HCT116 (cell line): ENCODE results near the gene DCDC2. TPM values are rescaled to one million over a fixed set of nuclear protein-coding genes. Genes with fewer than 3 reads are reported as not detected.

Experiments used
- ATAC-seq: fragments of 200-7000 bp; cut with Tn5 transposase; 2 replicates; pipeline ENCODE4 v1.9.1; 2020; ENCODE audit warnings: mild to moderate bottlenecking, moderate library complexity
- BruUV-seq: library from RNA; stranded (reverse); fragments of 400-500 nt; replicated peaks from 2 replicates; lab custom pipeline; 2021; lab: Mats Ljungman, UMichigan
- CTCF ChIA-PET: fragments of 300-600 bp; sonication (Branson Sonifier 250); formaldehyde crosslinking; loops from one replicate; lab custom pipeline; 2021; ENCODE audit warnings: antibody characterized with exemption; lab: Charles Lee
- POLR2A ChIA-PET: fragments of 300-600, 350-600 bp; sonication (Branson Sonifier 250); formaldehyde crosslinking; loops from one replicate; lab custom pipeline; 2021; ENCODE audit warnings: antibody characterized with exemption; lab: Charles Lee
- RAD21 ChIA-PET, 2 experiments: fragments of 300-600 bp; sonication (Branson Sonifier 250); formaldehyde crosslinking; loops; one replicate each; lab custom pipeline; 2023; ENCODE audit warnings: low total read pairs in 2 of 2; ENCODE audit not compliant: uncharacterized antibody in 2 of 2, unreplicated experiment in 2 of 2, low non-redundant PET in 1 of 2; lab: Charles Lee
- DNase-seq: peaks from one replicate; pipeline ENCODE4 v3.0.0-alpha.2; 2010; ENCODE audit warnings: low read depth, low spot score
- H2AFZ ChIP-seq: fragments of 200-600 bp; shearing (Covaris generic), sonication (generic); 2 replicates; pipeline ENCODE4 v1.6.1; 2017; ENCODE audit warnings: low read depth, mixed run types, mixed read lengths, antibody characterized with exemption, low read length; ENCODE audit not compliant: poor library complexity, severe bottlenecking
- H3K27ac ChIP-seq: 2 replicates; pipeline ENCODE4 v1.5.1; 2012; ENCODE audit warnings: low read depth, low read length
- H3K27me3 ChIP-seq: fragments of 200-600 bp; sonication (generic); 2 replicates; pipeline ENCODE4 v1.6.1; 2016; ENCODE audit warnings: mixed run types, low read length, mixed read lengths; ENCODE audit not compliant: insufficient read depth
- H3K36me3 ChIP-seq, 2 experiments: fragments of 200-500 bp in 1 of 2; fragments of 200-600 bp in 1 of 2; sonication (Bioruptor generic) in 1 of 2; sonication (generic) in 1 of 2; 2 replicates each; pipeline versions ENCODE4 v1.5.1 to v1.6.1; 2014 to 2016; ENCODE audit warnings: low read length in 2 of 2, inconsistent platforms in 1 of 2, mixed read lengths in 1 of 2, mixed run types in 1 of 2; ENCODE audit not compliant: insufficient read depth in 2 of 2, control insufficient read depth in 1 of 2
- H3K4me1 ChIP-seq, 2 experiments: fragments of 200-600 bp in 1 of 2; sonication (generic) in 1 of 2; 2 replicates each; pipeline versions ENCODE4 v1.5.1 to v1.6.1; 2012 to 2017; ENCODE audit warnings: low read length in 2 of 2, inconsistent platforms in 1 of 2, mild to moderate bottlenecking in 1 of 2, mixed read lengths in 1 of 2, mixed run types in 1 of 2, moderate library complexity in 1 of 2; ENCODE audit not compliant: insufficient read depth in 2 of 2, control insufficient read depth in 1 of 2
- H3K4me2 ChIP-seq: fragments of 200-600 bp; sonication (generic); 2 replicates; pipeline ENCODE4 v1.6.1; 2017; ENCODE audit warnings: mixed run types, low read length, mixed read lengths
- H3K4me3 ChIP-seq, 2 experiments: fragments of 200-600 bp in 1 of 2; sonication (generic) in 1 of 2; replicated peaks in 1 of 2; 2 replicates each; pipeline ENCODE4 v1.5.1; 2011 to 2016; ENCODE audit warnings: low read length in 2 of 2, control low read depth in 1 of 2, low read depth in 1 of 2, mild to moderate bottlenecking in 1 of 2, mixed read lengths in 1 of 2, mixed run types in 1 of 2
- H3K79me2 ChIP-seq: fragments of 200-600 bp; sonication (generic); 2 replicates; pipeline ENCODE4 v1.6.1; 2017; ENCODE audit warnings: mild to moderate bottlenecking, mixed run types, low read length, moderate library complexity, mixed read lengths; ENCODE audit not compliant: insufficient read depth
- H3K9ac ChIP-seq: fragments of 200-600 bp; sonication (generic); 2 replicates; pipeline ENCODE4 v1.6.1; 2016; ENCODE audit warnings: low read length, mixed read lengths
- H3K9me2 ChIP-seq: fragments of 200-600 bp; sonication (generic), shearing (Covaris generic); 2 replicates; pipeline ENCODE4 v1.6.1; 2017; ENCODE audit warnings: mixed run types, mild to moderate bottlenecking, moderate library complexity; ENCODE audit not compliant: insufficient read depth
- H3K9me3 ChIP-seq, 2 experiments: fragments of 200-500 bp in 1 of 2; fragments of 200-600 bp in 1 of 2; sonication (Bioruptor generic) in 1 of 2; sonication (generic) in 1 of 2; 2 replicates each; pipeline ENCODE4 v1.6.1; 2014 to 2017; ENCODE audit warnings: low read length in 2 of 2, mixed read lengths in 2 of 2, inconsistent platforms in 1 of 2, low read depth in 1 of 2, mild to moderate bottlenecking in 1 of 2, mixed run types in 1 of 2, moderate library complexity in 1 of 2; ENCODE audit not compliant: control insufficient read depth in 1 of 2, insufficient read depth in 1 of 2
- H4K20me1 ChIP-seq: fragments of 200-600 bp; sonication (generic), shearing (Covaris generic); 2 replicates; pipeline ENCODE4 v1.6.1; 2017; ENCODE audit warnings: mixed run types, mild to moderate bottlenecking, moderate library complexity; ENCODE audit not compliant: insufficient read depth
- CBX3 ChIP-seq: IDR thresholded peaks from 2 replicates; pipeline ENCODE4 v1.6.1; 2012; ENCODE audit warnings: low read depth
- CEBPB ChIP-seq: IDR thresholded peaks from 2 replicates; pipeline ENCODE4 v1.6.1; 2012; ENCODE audit warnings: low read depth
- EZH2 ChIP-seq: fragments of 200-600 bp; sonication (generic); IDR thresholded peaks from 2 replicates; pipeline ENCODE4 v1.6.1; 2017; ENCODE audit warnings: antibody characterized with exemption, mixed run types
- EZH2phosphoT487 ChIP-seq: fragments of 200-600 bp; IDR thresholded peaks from 2 replicates; pipeline ENCODE4 v1.6.1; 2018; ENCODE audit warnings: antibody characterized with exemption, borderline replicate concordance
- FOSL1 ChIP-seq: IDR thresholded peaks from 2 replicates; pipeline ENCODE4 v1.6.1; 2012; ENCODE audit warnings: low read depth
- JUND ChIP-seq: IDR thresholded peaks from 2 replicates; pipeline ENCODE4 v1.6.1; 2012
- SIN3A ChIP-seq: IDR thresholded peaks from 2 replicates; pipeline ENCODE4 v1.6.1; 2012; ENCODE audit warnings: low read depth
- SP1 ChIP-seq: IDR thresholded peaks from 2 replicates; pipeline ENCODE4 v1.6.1; 2012; ENCODE audit warnings: low read depth
- YY1 ChIP-seq: IDR thresholded peaks from 2 replicates; pipeline ENCODE4 v1.6.1; 2011; ENCODE audit warnings: low read length, low read depth, moderate library complexity, mild to moderate bottlenecking; ENCODE audit not compliant: insufficient replicate concordance; ENCODE audit errors: extremely low read depth
- ZNF274 ChIP-seq: fragments of 200-500 bp; sonication (Bioruptor generic); IDR thresholded peaks from 2 replicates; pipeline ENCODE4 v1.6.1; 2014; ENCODE audit warnings: mild to moderate bottlenecking, low read depth, low read length, inconsistent platforms
- intact Hi-C: fragments of 100-400 bp; cut with micrococcal nuclease; formaldehyde crosslinking; loops from 2 replicates; pipeline ENCODE4 v1.10.0; 2022
- total RNA-seq: library from RNA; stranded (reverse); gene quantifications from one replicate; pipeline ENCODE4 v1.2.1, GENCODE V29; 2021; ENCODE audit not compliant: unreplicated experiment
- TF ChIP-seq, protein P1 (sequence below), 3 experiments: fragments of 200-600 bp in 1 of 3; sonication (generic) in 1 of 3; IDR thresholded peaks in 2 of 3; conservative IDR thresholded peaks in 1 of 3; 2 replicates each; pipeline ENCODE4 v1.5.1; 2012 to 2017; ENCODE audit warnings: low read depth in 2 of 3, low read length in 2 of 3, antibody characterized with exemption in 1 of 3, borderline replicate concordance in 1 of 3, control low read depth in 1 of 3, mild to moderate bottlenecking in 1 of 3, mixed read lengths in 1 of 3, mixed run types in 1 of 3, moderate library complexity in 1 of 3; ENCODE audit not compliant: insufficient read depth in 1 of 3
- TF ChIP-seq, protein P2 (sequence below): IDR thresholded peaks from 2 replicates; pipeline ENCODE4 v1.6.1; 2012; ENCODE audit warnings: low read depth

The DCDC2 gene
- total RNA-seq, 1 experiment from 2014 or later, result 0.17 TPM

DNA sequence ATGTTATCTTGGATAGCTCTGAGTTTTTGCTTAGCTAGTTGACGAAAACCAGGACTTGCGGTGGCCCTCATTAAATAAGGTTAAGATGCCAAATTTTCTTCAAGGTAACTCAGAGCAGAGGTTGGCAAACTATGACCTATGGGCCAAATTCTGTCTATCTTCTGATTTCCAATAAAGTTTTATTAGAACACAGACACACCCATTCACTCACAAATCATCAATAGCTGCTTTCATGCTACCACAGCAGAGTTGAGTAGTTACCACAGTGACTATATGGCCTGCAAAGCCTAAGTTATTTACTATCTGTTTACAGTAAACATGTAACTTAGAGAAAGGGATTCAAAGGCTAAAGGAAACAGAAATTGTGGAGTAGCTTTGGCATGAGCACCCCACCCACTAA, 23.6 kb downstream of the DCDC2 start:
- H4K20me1 ChIP-seq, result no peaks in the 10 kb centered on the region
- no peaks in the 10 kb centered on the region for H3K9me2 ChIP-seq
- no peaks in the 10 kb centered on the region for H3K79me2 ChIP-seq
- H3K27me3 ChIP-seq, result no peaks in the 10 kb centered on the region
- RAD21 ChIA-PET, result no interaction called here
- H3K4me2 ChIP-seq, result no peak overlapping the region
- ATAC-seq (no peak), DNase-seq (no peak)
- H3K9ac ChIP-seq, result no peak overlapping the region
- CTCF ChIA-PET, result no interaction called here
- POLR2A ChIA-PET, result no interaction called here
- H3K4me1 ChIP-seq, result no peaks in the 10 kb centered on the region
- no peaks in the 10 kb centered on the region for H3K36me3 ChIP-seq
- H3K9me3 ChIP-seq, result no peaks in the 10 kb centered on the region
- no peak overlapping the region for H3K27ac ChIP-seq
- no peak overlapping the region for H3K4me3 ChIP-seq
- no TSS peak for BruUV-seq
- TF ChIP-seq CEBPB, result no peak
- TF ChIP-seq, protein P1, sequence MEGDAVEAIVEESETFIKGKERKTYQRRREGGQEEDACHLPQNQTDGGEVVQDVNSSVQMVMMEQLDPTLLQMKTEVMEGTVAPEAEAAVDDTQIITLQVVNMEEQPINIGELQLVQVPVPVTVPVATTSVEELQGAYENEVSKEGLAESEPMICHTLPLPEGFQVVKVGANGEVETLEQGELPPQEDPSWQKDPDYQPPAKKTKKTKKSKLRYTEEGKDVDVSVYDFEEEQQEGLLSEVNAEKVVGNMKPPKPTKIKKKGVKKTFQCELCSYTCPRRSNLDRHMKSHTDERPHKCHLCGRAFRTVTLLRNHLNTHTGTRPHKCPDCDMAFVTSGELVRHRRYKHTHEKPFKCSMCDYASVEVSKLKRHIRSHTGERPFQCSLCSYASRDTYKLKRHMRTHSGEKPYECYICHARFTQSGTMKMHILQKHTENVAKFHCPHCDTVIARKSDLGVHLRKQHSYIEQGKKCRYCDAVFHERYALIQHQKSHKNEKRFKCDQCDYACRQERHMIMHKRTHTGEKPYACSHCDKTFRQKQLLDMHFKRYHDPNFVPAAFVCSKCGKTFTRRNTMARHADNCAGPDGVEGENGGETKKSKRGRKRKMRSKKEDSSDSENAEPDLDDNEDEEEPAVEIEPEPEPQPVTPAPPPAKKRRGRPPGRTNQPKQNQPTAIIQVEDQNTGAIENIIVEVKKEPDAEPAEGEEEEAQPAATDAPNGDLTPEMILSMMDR (IDR thresholded peaks at IDR 0.05 in 2 of 3, conservative IDR thresholded peaks at IDR 0.05 in 1 of 3; ENCODE audit: borderline replicate concordance in 1 of 3, insufficient read depth in 1 of 3, low read depth in 2 of 3, low read length in 2 of 3), result no peak
- no peak for TF ChIP-seq YY1
- TF ChIP-seq SIN3A, result no peak
- TF ChIP-seq JUND, result no peak
- TF ChIP-seq FOSL1, result no peak
- TF ChIP-seq SP1, result no peak
- no peak for TF ChIP-seq EZH2
- TF ChIP-seq EZH2phosphoT487, result no peak
- H2AFZ ChIP-seq, result no peak overlapping the region
- intact Hi-C loops, result no loop called here

DNA sequence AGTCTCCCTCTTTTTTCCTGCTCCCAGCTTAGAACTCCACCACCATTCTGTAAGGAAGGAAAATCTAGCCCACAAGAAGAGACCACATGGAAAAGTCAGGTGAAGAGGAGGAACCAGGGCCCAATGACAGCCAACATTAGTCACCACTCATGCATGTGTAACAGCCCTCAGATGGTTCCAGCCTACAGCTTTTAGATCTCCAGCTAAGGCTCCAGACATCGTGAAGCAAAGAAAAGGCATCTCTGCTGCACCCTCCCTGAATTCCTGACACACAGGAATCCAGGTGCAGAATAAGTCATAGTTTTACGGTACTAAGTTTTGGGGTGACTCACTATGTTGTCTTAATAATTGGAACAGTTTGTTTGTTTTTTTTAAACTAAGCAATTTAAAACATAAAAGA, 25.5 kb downstream of the DCDC2 start:
- Histone ChIP-seq H3K4me2 (no peak overlapping the region), H3K79me2 (no peaks in the 10 kb centered on the region), H3K9me2 (no peaks in the 10 kb centered on the region), H3K27ac (no peak overlapping the region), H3K9me3 (no peaks in the 10 kb centered on the region), H3K36me3 (no peaks in the 10 kb centered on the region), H3K9ac (no peak overlapping the region), H3K27me3 (no peaks in the 10 kb centered on the region), H4K20me1 (no peaks in the 10 kb centered on the region), H3K4me1 (no peaks in the 10 kb centered on the region), H2AFZ (no peak overlapping the region), H3K4me3 (no peak overlapping the region)
- ChIA-PET RAD21 (no interaction called here), POLR2A (no interaction called here), CTCF (no interaction called here)
- no TSS peak for BruUV-seq
- ATAC-seq (no peak), DNase-seq (no peak)
- intact Hi-C loops, result no loop called here
- TF ChIP-seq JUND (no peak), EZH2phosphoT487 (no peak), SP1 (no peak), CEBPB (no peak), CBX3 (no peak), EZH2 (no peak), ZNF274 (no peak)
- TF ChIP-seq, protein P2, sequence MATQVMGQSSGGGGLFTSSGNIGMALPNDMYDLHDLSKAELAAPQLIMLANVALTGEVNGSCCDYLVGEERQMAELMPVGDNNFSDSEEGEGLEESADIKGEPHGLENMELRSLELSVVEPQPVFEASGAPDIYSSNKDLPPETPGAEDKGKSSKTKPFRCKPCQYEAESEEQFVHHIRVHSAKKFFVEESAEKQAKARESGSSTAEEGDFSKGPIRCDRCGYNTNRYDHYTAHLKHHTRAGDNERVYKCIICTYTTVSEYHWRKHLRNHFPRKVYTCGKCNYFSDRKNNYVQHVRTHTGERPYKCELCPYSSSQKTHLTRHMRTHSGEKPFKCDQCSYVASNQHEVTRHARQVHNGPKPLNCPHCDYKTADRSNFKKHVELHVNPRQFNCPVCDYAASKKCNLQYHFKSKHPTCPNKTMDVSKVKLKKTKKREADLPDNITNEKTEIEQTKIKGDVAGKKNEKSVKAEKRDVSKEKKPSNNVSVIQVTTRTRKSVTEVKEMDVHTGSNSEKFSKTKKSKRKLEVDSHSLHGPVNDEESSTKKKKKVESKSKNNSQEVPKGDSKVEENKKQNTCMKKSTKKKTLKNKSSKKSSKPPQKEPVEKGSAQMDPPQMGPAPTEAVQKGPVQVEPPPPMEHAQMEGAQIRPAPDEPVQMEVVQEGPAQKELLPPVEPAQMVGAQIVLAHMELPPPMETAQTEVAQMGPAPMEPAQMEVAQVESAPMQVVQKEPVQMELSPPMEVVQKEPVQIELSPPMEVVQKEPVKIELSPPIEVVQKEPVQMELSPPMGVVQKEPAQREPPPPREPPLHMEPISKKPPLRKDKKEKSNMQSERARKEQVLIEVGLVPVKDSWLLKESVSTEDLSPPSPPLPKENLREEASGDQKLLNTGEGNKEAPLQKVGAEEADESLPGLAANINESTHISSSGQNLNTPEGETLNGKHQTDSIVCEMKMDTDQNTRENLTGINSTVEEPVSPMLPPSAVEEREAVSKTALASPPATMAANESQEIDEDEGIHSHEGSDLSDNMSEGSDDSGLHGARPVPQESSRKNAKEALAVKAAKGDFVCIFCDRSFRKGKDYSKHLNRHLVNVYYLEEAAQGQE, result no peak
- TF ChIP-seq, protein P1 (IDR thresholded peaks at IDR 0.05 in 2 of 3, conservative IDR thresholded peaks at IDR 0.05 in 1 of 3; ENCODE audit: borderline replicate concordance in 1 of 3, insufficient read depth in 1 of 3, low read depth in 2 of 3, low read length in 2 of 3), result no peak
